Upper lobe of right lung (tissue), 1 donor: ENCODE measurements around the gene MAB21L4. TPM values are rescaled to one million over a fixed set of nuclear protein-coding genes. Genes with fewer than 3 reads are reported as not detected.
A peak's percentile ranks its signal among the peaks of the same experiment; 100 is the strongest.

Source experiments
- ATAC-seq: fragments of 200-7000 bp; cut with Tn5 transposase; one replicate; pipeline ENCODE4 v1.9.1; 2020; ENCODE audit warnings: mild to moderate bottlenecking, moderate library complexity
- DNase-seq: peaks from one replicate; pipeline ENCODE4 v3.0.0-alpha.2; 2020
- H3K27ac ChIP-seq: fragments of 200-600 bp; one replicate; pipeline ENCODE4 v1.8.0; 2022
- H3K27me3 ChIP-seq: fragments of 200-600 bp; one replicate; pipeline ENCODE4 v1.8.0; 2022; ENCODE audit warnings: mild to moderate bottlenecking
- H3K36me3 ChIP-seq: fragments of 200-600 bp; one replicate; pipeline ENCODE4 v1.8.0; 2022
- H3K4me1 ChIP-seq: fragments of 200-600 bp; one replicate; pipeline ENCODE4 v1.8.0; 2022
- H3K4me3 ChIP-seq: fragments of 200-600 bp; one replicate; pipeline ENCODE4 v1.8.0; 2022; ENCODE audit warnings: mild to moderate bottlenecking
- H3K9me3 ChIP-seq: fragments of 200-600 bp; one replicate; pipeline ENCODE4 v1.8.0; 2022
- intact Hi-C: fragments of 100-400 bp; cut with DNase I; formaldehyde crosslinking; loops from one replicate; pipeline ENCODE4 v1.11.0; 2022
- total RNA-seq: library from RNA; stranded (reverse); fragmentation: NEBNext Ultra II Directional; extraction: Animal tissue kit (Norgen Biotek cat#: 25700); gene quantifications from one replicate; pipeline ENCODE4 v1.2.1, GENCODE V29; 2021
- TF ChIP-seq, protein P1 (sequence below): fragments of 200-600 bp; IDR thresholded peaks from one replicate; pipeline ENCODE4 v1.8.0; 2022; ENCODE audit warnings: antibody characterized with exemption
- donor health status: DM: no; HTN: yes; CAD: no; lungs with severe emphysema.

MAB21L4 gene
- total RNA-seq, 1 donor from 2014 or later = 22.2 TPM

DNA sequence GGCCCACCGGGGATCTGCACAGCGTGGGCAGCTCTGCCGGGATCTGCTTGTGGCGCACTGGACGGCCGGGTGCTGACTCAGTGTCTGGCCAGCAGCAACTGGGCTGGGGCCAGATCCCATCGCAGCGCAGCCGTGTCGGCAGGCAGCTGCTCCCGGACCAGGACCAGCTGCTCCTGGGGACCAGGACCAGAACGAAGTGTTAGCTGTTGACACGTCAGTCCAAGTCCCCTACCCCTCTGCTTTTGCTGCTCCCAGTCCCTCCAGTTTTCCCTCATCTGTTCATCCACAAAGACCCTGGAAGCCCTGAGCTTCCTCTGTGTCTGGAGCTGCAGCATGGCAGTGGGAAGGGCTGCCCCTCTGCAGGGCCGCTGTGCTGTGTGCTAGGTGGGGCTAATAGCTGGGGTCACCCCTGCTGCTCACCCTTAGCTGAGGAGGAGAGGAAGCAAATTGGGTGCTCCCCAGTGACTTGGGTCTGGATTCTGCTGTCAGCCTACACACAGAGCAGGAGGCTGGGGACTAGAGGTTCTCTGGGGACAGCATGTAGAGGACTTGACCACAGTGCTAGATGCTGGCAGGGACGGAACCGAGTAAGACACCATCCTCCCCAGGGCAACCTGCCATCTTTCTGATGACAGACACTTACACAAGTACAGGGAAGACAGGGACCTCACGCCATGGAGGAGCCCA lies 59.0 kb downstream of the MAB21L4 start:
- ATAC-seq = peak; percentile 7
- intact Hi-C loops = no loop called here
- DNase-seq = no peak

More for the DNA sequence above, 59.0 kb downstream of the MAB21L4 start:
- Histone ChIP-seq H3K9me3 (no peaks in the 10 kb centered on the region), H3K36me3 (no peaks in the 10 kb centered on the region), H3K27ac (no peak overlapping the region), H3K4me3 (no peak overlapping the region), H3K27me3 (peaks cover 13% of the 10 kb centered on the region), H3K4me1 (peaks cover 1% of the 10 kb centered on the region)
- TF ChIP-seq, protein P1, sequence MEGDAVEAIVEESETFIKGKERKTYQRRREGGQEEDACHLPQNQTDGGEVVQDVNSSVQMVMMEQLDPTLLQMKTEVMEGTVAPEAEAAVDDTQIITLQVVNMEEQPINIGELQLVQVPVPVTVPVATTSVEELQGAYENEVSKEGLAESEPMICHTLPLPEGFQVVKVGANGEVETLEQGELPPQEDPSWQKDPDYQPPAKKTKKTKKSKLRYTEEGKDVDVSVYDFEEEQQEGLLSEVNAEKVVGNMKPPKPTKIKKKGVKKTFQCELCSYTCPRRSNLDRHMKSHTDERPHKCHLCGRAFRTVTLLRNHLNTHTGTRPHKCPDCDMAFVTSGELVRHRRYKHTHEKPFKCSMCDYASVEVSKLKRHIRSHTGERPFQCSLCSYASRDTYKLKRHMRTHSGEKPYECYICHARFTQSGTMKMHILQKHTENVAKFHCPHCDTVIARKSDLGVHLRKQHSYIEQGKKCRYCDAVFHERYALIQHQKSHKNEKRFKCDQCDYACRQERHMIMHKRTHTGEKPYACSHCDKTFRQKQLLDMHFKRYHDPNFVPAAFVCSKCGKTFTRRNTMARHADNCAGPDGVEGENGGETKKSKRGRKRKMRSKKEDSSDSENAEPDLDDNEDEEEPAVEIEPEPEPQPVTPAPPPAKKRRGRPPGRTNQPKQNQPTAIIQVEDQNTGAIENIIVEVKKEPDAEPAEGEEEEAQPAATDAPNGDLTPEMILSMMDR = no peak

Other genes starting within 250 kb of the MAB21L4 start
- gene AQP12B, start 213.3 kb downstream of the MAB21L4 start, total RNA-seq = not detected
- not detected for gene AQP12A, start 204.3 kb downstream of the MAB21L4 start, total RNA-seq
- 0.81 TPM for gene KIF1A, start 75.9 kb downstream of the MAB21L4 start, total RNA-seq
- gene AGXT, start 27.3 kb downstream of the MAB21L4 start, total RNA-seq = not detected
- gene CROCC2, start 10.2 kb upstream of the MAB21L4 start, total RNA-seq = 0.26 TPM
- 38.4 TPM for gene SNED1, start 102.5 kb upstream of the MAB21L4 start, total RNA-seq
- gene MTERF4, start 206.1 kb upstream of the MAB21L4 start, total RNA-seq = 34.6 TPM